Epithelial cell of proximal tubule (primary cell): ENCODE results near the gene ZNF83. TPM values are rescaled to one million over a fixed set of nuclear protein-coding genes. Genes with fewer than 3 reads are reported as not detected.
"Not testable (repeated sequence)": the region's sequence is repeated elsewhere in the genome, so short reads cannot be mapped to it uniquely, and the experiment has no call there.

Experiments
- DNase-seq: peaks from one replicate; pipeline ENCODE4 v3.0.0-alpha.2; 2011; ENCODE audit warnings: low read depth
- H3K4me3 ChIP-seq: 2 replicates; pipeline ENCODE4 v1.5.1; 2011; ENCODE audit warnings: low read depth, mild to moderate bottlenecking, low read length
- CTCF ChIP-seq: conservative IDR thresholded peaks from 2 replicates; pipeline ENCODE4 v1.5.1; 2012; ENCODE audit warnings: low read depth, mild to moderate bottlenecking, low read length
- total RNA-seq: library from RNA; depleted of rRNA; stranded (reverse); fragments of >200 nt; gene quantifications from 2 replicates; pipeline ENCODE4 v1.2.3, GENCODE V29; 2015

ZNF83 gene
- total RNA-seq, 1 donor from 2014 or later = 46.5 TPM

GRCh38 chr19:52640916-52641315 is 2.8 kb upstream of the ZNF83 start:
- TF ChIP-seq CTCF = no peak
- no peak for DNase-seq
- H3K4me3 ChIP-seq = no peak overlapping the region

- DNase-seq = no peak
- TF ChIP-seq CTCF = no peak
- H3K4me3 ChIP-seq = no peak overlapping the region
Measured at GRCh38 chr19:52639996-52640395, 1.8 kb upstream of the ZNF83 start.

- no peak for DNase-seq
- no peak for TF ChIP-seq CTCF
- peak overlapping the region; percentile 95 for H3K4me3 ChIP-seq
Measured at GRCh38 chr19:52638601-52639000, 446 bp upstream of the ZNF83 start.

- TF ChIP-seq CTCF = no peak
- peak; percentile 89 for DNase-seq
- peak overlapping the region; percentile 19 for H3K4me3 ChIP-seq
Measured at GRCh38 chr19:52635786-52636570, 2.2 kb downstream of the ZNF83 start.

- not testable (repeated sequence) for DNase-seq, H3K4me3 ChIP-seq
Measured at GRCh38 chr19:52627441-52627840, 10.7 kb downstream of the ZNF83 start.

- no peak overlapping the region for H3K4me3 ChIP-seq
- no peak for TF ChIP-seq CTCF
- no peak for DNase-seq
Measured at GRCh38 chr19:52626915-52627314, 11.2 kb downstream of the ZNF83 start.

GRCh38 chr19:52622261-52622660 is 15.9 kb downstream of the ZNF83 start:
- peak; percentile 34 for TF ChIP-seq CTCF
- no peak for DNase-seq
- H3K4me3 ChIP-seq = no peak overlapping the region
